HG03103 (cell line): Measurements from ENCODE around the gene SPEN.
"Not testable (repeated sequence)": the region's sequence is repeated elsewhere in the genome, so short reads cannot be mapped to it uniquely, and the experiment has no call there.

Source experiments
- ATAC-seq: cut with Tn5 transposase; IDR thresholded peaks from one replicate; pipeline ENCODE4 v1.9.1; 2021; ENCODE audit warnings: low read depth; ENCODE audit not compliant: unreplicated experiment

The SPEN gene

DNA sequence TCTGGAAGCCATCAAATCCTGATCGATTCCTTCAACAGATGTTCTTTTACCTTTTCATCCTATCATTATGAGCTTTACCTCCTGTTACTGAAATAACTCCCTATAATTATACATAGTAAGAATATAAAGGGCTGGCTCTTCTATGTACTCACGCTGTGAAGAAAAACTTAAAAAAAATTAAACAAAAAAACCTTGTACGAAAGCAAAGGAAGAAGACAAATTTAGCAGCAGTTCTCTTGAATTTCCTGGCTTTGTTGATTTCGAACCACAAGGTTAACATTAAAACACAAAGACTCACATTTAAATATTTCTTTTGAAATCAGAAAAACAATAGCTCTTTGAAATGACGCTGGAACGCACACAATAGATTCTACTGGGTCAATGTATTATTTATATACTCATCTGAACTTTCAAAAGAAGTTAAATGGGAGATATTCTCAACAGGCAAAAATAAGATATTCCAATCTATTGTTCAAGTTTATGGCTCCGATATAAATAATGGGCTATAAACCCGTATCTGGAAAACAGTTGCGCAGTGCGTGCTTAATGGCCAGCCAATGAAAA lies 13.6 kb upstream of the SPEN start:
- no peak for ATAC-seq

DNA sequence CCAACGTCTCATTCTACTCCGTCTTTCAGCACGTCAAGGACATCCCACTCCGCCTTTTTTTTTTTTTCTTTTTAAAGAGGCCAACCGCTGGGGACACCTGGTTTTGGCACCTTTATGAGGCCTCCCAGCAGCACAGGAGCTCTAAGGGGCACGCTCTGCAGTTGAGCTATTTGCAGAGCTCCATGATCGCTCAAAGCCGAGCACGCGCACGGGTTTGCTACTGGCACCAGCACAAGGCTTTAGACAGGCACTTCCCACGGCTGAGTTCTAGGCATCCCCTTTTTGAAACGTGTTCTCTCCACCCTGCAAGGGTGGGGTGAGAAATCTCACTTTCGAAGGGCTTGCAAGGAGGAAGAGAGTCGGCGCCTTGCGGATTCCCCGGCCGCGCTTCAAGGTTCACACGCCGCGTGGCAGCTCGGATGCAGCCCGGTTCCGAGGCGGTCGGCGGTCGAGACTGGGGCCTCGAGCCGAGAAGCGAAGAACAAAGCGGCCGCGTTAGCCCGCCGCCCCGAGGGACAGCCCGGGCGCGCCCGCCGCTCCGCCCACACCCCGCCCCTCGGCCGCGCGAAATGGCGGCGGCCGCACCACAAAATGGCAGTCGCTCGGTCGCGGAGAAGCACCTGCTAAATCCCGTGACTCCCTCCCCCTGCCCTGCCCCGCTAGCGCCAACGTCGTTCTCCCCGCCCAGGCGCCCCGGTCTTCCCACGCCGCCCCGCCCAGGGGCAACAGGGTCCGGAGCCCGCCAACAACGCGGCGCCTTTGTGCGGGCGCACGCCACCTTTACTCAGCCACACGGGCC lies 12.9 kb upstream of the SPEN start:
- peak; percentile 37 for ATAC-seq

DNA sequence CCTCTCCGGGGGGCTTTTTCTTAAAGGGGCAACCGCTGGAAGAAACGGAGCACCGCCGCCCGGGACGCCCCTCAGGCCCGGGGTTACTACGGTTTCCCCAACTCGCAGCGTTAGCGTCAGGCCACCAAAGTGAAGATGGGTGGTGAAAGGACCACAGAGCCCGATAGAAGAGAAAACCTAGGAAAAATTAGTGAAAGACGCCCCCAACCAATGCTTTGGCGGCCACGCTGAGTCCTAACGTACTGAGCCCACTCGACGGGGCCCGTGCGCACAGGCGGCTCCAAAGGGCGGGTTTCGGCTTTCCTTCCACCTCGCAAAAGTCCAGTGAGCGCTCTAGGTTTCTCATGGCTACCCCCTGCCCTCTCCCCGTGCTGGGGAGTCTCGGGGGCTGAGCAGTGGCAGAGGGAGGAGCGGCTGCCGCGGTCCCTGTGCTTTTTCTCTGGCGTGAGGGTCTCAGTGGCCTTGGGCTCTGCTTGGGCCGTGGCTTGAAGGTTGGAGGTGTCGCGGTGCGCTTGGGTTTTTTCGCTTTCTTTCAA lies 12.2 kb upstream of the SPEN start:
- peak; percentile 1 for ATAC-seq

DNA sequence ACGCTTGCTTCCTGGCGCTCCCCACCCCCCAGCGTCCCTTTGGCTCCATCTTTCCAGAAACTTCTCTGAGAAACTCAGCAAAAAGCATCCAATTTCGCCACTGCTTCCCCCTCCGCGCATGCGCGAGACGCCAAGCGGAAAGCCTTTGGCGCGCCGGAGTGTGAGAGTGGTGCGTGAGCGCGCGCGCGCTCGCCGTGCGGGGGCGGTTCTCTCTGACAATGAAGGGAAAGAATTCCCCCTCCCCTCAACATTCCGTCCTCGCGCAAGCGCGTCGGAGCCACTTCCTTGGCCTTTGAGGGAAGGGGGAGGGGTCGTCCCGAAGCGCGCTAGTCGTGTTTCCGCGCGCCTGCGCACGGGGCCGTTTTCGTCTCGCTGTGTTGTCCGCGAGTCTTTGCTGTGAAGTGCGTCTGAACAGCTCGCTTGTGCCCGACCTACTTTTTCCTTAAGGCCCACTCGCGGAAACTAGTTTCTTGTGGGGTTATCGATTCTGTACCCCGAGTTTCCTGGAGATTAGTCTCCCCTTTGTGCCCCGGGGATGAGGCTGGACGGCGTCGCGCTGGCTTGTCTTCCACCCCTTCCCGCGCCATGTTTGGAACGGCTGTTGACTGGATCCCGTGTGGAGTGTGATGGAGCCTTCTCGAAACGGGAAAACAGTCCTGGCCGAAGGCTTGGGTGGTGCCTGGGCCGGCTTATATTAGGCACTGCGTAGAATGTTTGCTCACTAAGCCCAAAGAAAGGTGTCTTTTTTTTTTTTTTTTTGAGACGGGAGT lies 11.6 kb upstream of the SPEN start:
- no peak for ATAC-seq

DNA sequence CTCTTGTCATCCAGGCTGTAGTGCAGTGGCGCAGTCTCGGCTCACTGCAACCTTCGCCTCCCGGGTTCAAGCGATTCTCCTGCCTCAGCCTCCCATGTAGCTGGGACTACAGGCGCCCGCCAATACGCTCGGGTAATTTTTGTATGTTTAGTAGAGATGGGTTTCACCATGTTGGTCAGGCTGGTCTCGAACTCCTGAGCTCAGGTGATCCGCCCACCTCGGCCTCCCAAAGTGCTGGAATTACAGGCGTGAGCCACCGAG lies 11.1 kb upstream of the SPEN start:
- ATAC-seq = not testable (repeated sequence)

DNA sequence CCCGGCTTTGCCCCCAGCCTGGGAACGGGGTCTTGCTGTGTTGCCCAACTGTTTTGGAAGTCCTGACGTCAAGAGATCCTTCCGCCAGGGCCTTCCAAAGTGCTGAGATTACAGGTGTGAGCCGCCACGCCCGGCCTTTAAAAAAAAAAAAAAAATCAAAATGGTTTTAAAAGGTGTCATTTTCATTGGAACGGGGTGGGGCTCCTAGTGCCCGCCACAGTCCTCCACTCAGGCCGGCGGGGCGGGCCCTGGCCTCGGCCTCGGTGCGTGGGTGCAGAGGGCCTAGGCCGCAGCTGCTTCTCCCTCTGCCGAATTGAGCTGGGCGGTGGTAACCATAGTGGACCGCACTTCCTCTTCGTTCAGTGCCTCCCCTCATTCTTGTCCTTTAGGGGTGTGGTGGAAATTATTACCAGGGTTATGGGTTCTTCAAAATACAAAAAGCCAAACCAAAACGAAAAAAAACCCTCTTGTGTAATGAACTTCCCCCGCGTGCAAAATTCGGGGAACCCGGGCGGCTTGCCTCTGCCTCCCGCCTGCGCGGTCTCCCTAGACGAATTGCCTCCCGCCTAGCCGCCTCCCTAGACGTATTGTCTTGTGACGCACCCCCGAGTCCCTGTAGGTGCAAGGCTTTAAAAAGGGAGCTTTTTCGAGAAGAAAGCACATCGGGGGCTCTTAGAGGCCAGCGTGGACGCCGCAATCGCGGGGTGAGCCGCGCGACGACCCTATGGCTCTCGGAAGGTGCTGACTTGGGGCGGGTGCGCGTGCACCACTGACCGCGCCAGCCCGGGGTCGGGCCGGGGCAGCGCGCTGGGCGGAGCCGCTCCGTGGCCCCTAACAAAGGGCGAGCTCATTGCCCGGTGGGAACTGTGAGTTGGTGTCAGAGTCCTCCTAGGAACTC lies 10.5 kb upstream of the SPEN start:
- no peak for ATAC-seq

DNA sequence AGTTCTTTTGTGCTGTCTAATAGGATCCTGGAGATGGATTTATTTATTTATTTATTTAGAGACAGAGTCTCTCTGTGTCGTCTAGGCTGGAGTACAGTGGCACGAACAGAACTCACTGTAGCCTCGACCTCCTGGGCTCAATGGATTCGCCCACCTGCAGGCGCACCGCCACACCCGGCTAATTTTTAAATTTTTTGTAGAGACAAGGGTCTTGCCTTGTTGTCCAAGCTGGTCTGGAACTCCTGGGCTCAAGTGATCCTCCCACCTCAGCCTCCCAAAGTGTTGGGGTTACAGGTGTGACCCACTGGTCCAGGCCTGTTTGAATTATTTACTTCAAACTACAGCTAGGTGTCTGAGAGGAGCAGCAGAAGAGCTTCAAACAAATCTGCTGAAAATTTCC lies 9.6 kb upstream of the SPEN start:
- ATAC-seq = no peak

DNA sequence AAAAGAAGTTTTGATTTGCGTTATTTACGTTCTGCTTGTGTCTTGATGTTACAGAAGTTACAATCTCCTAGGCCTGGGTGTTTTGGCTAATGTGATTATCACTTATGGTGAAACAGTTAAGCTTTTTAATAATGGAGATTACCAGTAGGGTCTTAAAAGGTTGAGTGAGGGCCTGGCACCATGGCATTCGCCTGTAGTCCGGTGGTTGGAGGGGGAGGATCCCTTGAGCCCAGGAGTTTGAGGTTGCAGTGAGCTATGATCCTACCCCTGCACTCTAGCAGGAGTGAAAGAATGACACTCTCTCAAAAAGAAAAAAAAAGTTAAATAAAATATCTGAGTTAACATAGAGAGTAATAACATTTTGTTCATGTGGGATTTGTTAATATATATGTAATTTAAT lies 8.8 kb upstream of the SPEN start:
- no peak for ATAC-seq

DNA sequence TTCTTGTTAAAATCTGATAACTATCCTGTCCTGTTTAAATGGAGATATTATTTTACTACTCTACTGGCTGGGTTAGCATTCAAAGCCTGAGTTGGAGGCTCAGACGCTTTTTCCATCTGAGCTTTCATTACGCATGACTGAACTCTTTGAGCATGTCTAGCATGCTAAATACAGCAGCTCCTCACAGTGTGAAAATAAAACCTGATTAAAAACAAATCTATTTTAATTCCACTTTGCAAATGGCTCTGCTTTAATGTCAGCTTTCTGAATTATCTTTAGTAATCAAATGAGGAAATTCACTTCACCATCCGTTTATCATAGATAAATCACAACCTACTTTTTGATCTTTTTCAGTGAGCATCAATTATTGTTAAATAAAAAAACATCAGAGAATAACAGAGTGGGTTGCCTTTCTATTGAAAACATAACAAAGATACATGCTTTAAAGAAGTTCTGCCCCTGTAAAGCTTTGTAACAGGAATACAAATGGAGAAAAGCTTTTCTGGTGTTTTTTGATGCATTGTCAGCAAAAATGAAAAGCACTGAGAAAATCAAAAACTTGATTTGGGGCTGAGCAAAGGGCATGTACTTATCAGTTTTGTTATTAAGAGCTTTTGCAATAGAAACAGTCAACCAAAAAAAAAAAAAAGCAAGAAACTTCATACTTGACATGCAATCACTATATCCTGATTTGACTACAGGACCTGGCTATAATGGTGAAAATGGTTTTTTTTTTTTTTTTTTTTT lies 3.5 kb upstream of the SPEN start:
- ATAC-seq = no peak

DNA sequence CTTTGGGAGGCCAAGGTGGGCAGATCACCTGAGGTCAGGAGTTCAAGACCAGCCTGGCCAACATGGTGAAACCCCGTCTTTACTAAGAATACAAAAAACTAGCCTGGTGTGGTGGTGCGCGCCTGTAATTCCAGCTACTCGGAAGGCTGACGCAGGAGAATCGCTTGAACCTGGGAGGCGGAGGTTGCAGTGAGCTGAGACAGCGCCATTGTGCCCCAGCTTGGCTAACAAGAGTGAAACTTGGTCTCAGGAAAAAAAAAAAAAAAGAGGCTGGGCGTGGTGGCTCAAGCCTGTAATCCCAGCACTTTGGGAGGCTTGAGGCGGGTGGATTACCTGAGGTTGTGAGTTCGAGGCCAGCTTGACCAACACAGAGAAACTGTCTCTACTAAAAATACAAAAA lies 1.5 kb upstream of the SPEN start:
- ATAC-seq = not testable (repeated sequence)

DNA sequence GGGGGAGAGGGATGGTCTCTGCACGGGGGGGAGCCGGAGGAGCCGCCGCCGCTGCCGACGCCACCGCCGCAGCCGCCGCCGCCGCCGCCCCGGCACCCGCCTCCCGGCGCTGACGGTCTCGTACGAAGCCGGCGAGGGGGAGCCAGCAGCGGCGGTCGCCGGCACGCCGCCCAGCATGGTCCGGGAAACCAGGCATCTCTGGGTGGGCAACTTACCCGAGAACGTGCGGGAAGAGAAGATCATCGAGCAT lies 311 bp downstream of the SPEN start:
- ATAC-seq = no peak

DNA sequence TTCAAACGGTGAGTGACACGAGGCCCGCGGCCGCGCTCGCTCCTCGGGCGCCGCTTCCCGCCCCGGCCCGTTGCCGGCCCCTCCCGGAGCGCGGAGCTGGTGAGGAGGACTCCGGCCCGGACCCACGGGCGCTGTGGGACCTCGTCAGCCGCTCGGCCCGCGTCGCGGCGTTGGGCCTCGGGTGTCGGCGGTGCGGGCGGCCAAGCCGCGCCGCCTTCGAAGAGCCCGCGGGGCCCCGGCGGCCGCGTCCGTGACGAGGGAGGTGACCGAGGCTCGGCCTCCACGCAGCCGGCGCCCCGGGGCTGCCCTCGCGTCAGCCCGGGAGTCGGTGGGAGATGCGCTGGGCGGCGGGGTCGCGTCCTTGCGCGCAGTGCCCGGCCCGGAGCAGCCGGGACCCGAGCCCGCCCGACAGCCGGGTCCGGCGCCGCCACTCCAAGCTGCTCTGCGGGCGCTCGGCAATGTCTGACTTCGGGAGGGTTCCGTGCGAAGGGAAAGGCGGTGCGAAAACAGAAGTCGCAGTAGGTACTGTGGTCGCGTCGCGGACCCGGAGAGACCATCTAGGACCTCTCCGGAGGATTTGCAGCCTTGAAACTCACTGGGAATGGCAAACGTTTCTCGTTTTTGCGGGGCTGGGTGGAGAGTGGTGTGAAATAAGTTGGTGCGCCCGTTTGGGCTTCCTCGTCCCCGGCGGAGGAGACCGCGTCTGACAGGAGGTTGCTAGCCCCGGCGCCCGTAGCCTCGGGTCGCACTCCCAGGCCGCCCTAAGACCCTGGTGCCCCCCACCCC lies 829 bp downstream of the SPEN start:
- no peak for ATAC-seq

DNA sequence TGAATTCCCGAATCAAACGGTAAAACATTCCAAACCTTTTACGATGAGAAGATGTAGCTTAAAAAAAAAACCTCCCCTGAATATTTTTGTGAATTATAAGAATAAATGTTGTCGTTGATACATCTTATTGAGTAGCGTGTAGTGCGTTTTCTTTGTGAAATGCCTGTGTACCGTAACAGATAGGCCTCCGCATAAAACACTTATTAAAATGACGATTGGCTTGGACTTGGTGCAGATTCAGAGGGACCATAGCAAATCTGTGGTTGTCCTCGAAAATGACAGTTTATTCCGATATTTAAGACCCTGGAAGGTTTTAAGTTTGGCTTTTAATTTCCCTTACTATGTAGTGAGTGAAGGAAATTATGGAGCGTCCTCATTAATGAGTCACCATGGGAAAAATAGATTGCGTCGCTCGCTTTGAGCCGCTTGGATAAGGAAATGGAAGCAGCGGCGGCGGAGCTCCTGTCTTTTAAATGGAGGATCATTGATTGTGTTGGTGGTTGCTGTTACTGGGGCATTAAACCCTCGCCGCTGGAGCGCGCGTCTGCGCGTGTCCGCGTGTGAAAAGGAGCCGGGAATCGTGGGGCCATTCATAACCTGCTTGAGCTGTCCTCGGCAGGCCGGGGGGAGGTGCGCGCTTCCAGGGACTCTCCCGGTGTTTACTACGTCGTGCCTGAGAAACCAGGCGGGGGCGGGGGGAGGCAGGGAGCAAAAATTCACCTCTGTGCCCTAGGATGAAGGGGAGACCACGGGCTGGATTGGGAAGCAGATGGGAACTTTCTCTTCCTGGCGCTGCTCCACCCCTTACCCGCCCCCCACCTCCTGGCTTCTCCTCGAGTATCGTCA lies 1.6 kb downstream of the SPEN start:
- ATAC-seq = no peak

DNA sequence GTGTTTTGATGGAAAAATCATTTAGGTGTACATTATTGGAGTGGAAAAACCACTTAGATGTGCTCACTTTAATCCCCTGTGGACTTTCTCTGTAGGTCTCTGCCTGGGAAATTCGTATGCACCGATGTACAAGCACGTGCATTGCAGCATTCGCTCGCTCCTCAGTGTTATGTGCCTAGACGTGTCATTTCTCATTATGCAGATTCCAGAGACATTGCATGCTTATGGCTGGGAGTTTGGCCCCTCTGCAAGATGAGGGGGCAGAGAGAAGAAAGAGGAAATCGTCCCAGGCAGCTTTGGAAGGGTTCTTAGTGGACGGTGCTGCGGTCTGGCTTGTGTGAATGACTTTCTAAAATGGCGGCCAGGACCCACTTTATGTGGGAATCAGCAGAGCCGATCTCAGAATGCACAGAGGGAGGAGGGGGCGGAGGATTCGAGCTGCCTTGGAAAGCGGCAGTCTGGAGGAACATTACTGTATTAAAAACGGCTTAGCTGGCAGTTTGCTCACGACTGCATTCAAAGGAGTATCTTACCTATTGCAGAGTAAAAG lies 2.3 kb downstream of the SPEN start:
- ATAC-seq = no peak

DNA sequence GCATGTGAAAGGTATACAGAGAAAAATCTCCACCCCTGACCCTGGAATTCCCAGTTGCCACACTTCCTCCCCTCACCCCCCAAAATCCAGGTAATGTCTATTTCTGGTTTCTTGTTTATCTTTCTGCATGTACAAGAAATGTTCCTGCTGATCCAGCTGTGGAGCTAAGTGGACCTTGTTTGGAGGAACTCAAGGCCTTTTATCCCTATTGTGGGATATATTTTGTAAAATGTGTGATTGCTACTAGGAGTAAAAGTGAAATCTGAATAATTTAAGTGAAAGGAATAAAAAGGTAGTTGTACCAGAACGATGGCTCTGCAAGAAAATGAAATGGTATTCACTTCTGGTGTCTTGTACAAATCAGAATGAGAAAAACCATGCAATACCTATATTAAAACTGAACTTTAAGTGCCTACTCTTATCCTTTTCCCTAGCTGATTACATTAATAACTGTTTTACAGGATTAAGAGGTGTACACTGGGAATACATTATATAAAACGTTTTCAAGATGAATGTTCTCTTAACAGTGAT lies 3.0 kb downstream of the SPEN start:
- ATAC-seq = no peak

DNA sequence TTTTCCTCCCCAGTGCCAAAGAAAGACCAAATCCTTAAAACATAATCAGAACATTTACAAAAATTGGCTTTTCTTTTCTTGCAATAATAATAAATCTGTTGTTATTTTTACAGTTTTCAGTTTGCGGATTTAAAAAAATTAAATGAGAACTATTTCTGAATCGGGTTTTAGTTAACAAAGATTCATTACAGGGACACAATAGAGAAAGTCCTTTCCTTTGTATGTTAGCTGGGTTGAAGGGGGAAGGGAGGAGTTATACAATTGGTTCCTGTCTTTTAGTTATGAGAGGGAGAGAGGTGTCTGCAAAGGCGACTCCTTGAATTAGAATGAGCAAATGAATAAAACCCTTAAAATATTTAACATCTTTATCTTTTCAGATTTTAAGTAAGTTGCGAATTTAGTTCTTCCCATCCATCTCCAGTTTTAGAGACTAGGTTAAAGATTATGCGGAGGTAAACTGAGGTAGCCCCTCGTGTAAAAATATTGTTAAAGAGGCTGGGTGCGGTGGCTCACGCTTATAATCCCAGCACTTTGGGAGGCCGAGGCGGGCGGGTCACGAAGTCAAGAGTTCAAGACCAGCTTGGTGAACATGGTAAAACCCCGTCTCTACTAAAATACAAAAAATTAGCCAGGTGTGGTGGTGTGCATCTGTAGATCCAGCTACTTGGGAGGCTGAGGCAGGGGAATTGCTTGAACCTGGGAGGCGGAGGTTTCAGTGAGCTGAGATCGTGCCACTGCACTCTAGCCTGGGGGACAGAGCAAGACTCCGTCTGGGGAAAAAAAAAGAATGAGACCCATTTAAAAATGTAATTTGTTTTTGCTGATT lies 3.9 kb downstream of the SPEN start:
- ATAC-seq = no peak
